LNCaP clone FGC (cell line): ENCODE measurements around the gene MPHOSPH6.
A peak's percentile ranks its signal among the peaks of the same experiment; 100 is the strongest.
"Not testable (repeated sequence)": the region's sequence is repeated elsewhere in the genome, so short reads cannot be mapped to it uniquely, and the experiment has no call there.

Source experiments
- DNase-seq: peaks from one replicate; pipeline ENCODE4 v3.0.0-alpha.2; 2011; ENCODE audit warnings: low read depth
- H3K4me3 ChIP-seq: 2 replicates; pipeline ENCODE4 v1.5.1; 2011; ENCODE audit warnings: mild to moderate bottlenecking, low read depth, low read length, control low read depth
- TF ChIP-seq, protein P1 (sequence below): IDR thresholded peaks from 2 replicates; pipeline ENCODE4 v1.5.1; 2012; ENCODE audit warnings: mild to moderate bottlenecking; ENCODE audit not compliant: control insufficient read depth, insufficient read depth; ENCODE audit errors: extremely low read depth

The MPHOSPH6 gene

DNA sequence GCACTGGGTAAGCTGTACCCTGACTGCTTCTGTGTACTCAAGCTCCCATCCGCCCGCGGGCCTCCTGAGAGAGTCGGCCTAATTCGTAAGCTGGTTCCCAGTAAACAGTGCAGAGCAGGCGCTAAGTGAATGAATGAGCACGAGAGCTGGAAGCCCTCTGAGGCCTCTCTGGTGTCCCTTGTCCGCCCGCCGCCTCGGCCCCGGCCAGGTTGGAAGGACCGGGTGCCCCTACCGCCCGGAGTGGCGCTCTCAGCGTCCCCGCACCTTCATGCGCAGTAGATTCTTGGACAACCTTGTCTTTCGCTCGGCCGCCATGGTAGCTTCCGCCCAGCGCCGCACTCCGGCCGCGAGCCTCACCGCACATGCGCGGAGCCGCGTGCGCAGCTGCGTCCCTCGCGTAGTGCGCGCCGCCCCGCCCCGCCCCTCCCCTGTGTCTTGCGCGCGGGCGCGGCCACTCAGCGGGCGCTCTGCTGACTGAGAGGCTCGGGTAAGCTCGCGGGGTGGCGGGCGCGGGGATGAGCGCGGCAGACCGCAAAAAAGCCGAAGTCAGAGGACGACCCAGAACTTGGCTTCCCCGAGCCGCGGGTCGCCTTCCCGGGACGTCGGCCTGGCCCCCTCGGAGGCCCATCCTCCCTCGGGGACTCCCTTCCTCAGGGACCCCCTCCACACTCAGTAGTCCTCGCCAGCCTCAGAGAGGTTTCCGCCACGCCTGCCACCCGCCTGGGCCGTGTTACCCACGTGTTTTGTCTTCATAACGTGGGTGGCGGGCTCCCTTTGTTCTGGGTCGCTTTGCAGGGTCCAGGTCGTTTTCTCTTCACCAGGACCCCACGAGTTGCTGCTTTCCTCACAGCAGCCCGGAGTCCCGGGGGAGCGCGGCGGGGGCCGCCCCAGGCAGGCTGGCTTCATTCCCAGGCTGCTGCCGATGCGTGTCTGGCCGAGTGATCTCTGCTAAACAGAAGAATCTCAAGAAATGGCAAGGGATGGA lies at the start of gene MPHOSPH6:
Gene MPHOSPH6, minus strand, starts transcription at position 364 of the 985 bp plus-strand sequence. Its CDS starts 49 bp downstream, at position 315.
- TF ChIP-seq, protein P1, sequence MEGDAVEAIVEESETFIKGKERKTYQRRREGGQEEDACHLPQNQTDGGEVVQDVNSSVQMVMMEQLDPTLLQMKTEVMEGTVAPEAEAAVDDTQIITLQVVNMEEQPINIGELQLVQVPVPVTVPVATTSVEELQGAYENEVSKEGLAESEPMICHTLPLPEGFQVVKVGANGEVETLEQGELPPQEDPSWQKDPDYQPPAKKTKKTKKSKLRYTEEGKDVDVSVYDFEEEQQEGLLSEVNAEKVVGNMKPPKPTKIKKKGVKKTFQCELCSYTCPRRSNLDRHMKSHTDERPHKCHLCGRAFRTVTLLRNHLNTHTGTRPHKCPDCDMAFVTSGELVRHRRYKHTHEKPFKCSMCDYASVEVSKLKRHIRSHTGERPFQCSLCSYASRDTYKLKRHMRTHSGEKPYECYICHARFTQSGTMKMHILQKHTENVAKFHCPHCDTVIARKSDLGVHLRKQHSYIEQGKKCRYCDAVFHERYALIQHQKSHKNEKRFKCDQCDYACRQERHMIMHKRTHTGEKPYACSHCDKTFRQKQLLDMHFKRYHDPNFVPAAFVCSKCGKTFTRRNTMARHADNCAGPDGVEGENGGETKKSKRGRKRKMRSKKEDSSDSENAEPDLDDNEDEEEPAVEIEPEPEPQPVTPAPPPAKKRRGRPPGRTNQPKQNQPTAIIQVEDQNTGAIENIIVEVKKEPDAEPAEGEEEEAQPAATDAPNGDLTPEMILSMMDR = no peak
- peak; percentile 59 for DNase-seq
- H3K4me3 ChIP-seq = peak within 1 kb of the TSS; percentile 72

- TF ChIP-seq, protein P1 = no peak
- H3K4me3 ChIP-seq = no peak overlapping the region
- no peak for DNase-seq
Observed at GRCh38 chr16:82219298-82219697, 49.3 kb upstream of the MPHOSPH6 start.

- not testable (repeated sequence) for H3K4me3 ChIP-seq, DNase-seq
Observed at GRCh38 chr16:82209314-82209713, 39.3 kb upstream of the MPHOSPH6 start.

GRCh38 chr16:82203198-82203597 lies 33.2 kb upstream of the MPHOSPH6 start:
- TF ChIP-seq, protein P1 = no peak
- no peak overlapping the region for H3K4me3 ChIP-seq
- no peak for DNase-seq

GRCh38 chr16:82201926-82202325 lies 31.9 kb upstream of the MPHOSPH6 start:
- TF ChIP-seq, protein P1 = no peak
- DNase-seq = no peak

DNA sequence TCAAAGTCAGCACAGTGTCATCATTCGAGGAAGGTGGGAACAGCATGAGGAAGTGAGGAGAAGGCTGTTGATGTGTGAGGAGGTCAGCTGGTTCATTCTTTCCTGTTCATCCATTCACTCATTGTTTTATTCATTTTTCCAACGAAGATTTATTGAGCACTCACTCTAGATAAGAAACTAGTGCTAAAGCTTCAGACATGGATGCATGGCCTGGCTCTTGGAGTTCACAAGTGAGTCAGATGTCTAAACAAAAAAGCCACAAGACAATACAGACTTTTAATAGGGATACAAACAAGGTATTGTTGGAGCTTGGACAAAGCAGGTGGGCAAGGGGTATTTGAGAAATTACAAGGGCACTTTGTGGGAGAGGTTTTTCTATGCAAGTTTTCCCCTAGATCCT lies 31.3 kb upstream of the MPHOSPH6 start:
- no peak overlapping the region for H3K4me3 ChIP-seq
- TF ChIP-seq, protein P1 = no peak
- no peak for DNase-seq

More at GRCh38 chr16:82201926-82202325, 31.9 kb upstream of the MPHOSPH6 start:
- no peak overlapping the region for H3K4me3 ChIP-seq

GRCh38 chr16:82199209-82199608 lies 29.2 kb upstream of the MPHOSPH6 start:
- no peak overlapping the region for H3K4me3 ChIP-seq
- TF ChIP-seq, protein P1 = no peak
- no peak for DNase-seq
